ENCODE results near the gene BRD1. TPM values are rescaled to one million over a fixed set of nuclear protein-coding genes. Genes with fewer than 3 reads are reported as not detected.

The BRD1 gene
- polyA plus RNA-seq, 3 donors: 0.61 to 13.8 (median 0.86) TPM

GRCh38 chr22:49765951-49766350 is 61.7 kb downstream of the BRD1 start:
- no peak for DNase-seq
- Histone ChIP-seq H3K9me3 (replicated peaks in 1 of 2; ENCODE audit: control insufficient read depth in 1 of 2, insufficient read depth in 1 of 2, low read length in 2 of 2) (peaks cover 6 to 22% of the 10 kb centered on the region in 2 donors), H3K4me3 (replicated peaks in 1 of 3; ENCODE audit: low read depth in 2 of 3, low read length in 3 of 3) (no peak overlapping the region), H4K20me1 (ENCODE audit: insufficient read depth, low read length) (no peaks in the 10 kb centered on the region), H3K4me2 (replicated peaks; ENCODE audit: extremely low read depth, low read length, poor library complexity, severe bottlenecking) (no peak overlapping the region), H3K27ac (ENCODE audit: low read depth in 1 of 2, low read length in 2 of 2) (no peak overlapping the region), H3K36me3 (replicated peaks in 1 of 2; ENCODE audit: control insufficient read depth in 1 of 2, insufficient read depth in 2 of 2, low read length in 2 of 2) (no peaks in the 10 kb centered on the region), H3K4me1 (ENCODE audit: control insufficient read depth in 1 of 2, insufficient read depth in 2 of 2, low read length in 2 of 2) (peaks cover 5% of the 10 kb centered on the region in 2 donors), H2AFZ (ENCODE audit: insufficient read depth, low read depth, low read length, poor library complexity, severe bottlenecking) (no peak overlapping the region), H3K27me3 (ENCODE audit: control insufficient read depth in 2 of 2, insufficient read depth in 2 of 2, low read length in 2 of 2) (no peaks in the 10 kb centered on the region), H3K79me2 (ENCODE audit: insufficient read depth, low read length) (no peaks in the 10 kb centered on the region), H3K9ac (ENCODE audit: insufficient read depth, low read length, poor library complexity, severe bottlenecking) (no peak overlapping the region)
- 97% methylated on average over 7 of the region's 12 CpGs for WGBS (ENCODE audit: insufficient coverage)
- Mint-ChIP-seq H3K27me3 (ENCODE audit: low read depth in 3 of 3) (peaks cover 3 to 8% (median 4%) of the 10 kb centered on the region in 3 donors), H3K36me3 (no peaks in the 10 kb centered on the region), H3K9me3 (peaks cover 7 to 22% (median 15%) of the 10 kb centered on the region in 7 donors), H3K27ac (no peak overlapping the region), H3K4me1 (peaks cover 8% of the 10 kb centered on the region), H3K4me3 (no peak overlapping the region)
- intact Hi-C loops (cut with micrococcal nuclease): loop anchor here (5.0 kb wide), 1 partner anchor 266 kb away; no protein-coding TSS in a partner anchor
- TF ChIP-seq CTCF (IDR thresholded peaks at IDR 0.05): no peak

GRCh38 chr22:49765091-49765771 is 62.4 kb downstream of the BRD1 start:
- intact Hi-C loops (cut with micrococcal nuclease): loop anchor here (5.0 kb wide), 1 partner anchor 267 kb away; no protein-coding TSS in a partner anchor

More at GRCh38 chr22:49765091-49765771, 62.4 kb downstream of the BRD1 start:
- Histone ChIP-seq H3K4me2 (replicated peaks; ENCODE audit: extremely low read depth, low read length, poor library complexity, severe bottlenecking) (no peak overlapping the region), H3K9ac (ENCODE audit: insufficient read depth, low read length, poor library complexity, severe bottlenecking) (no peak overlapping the region), H3K27ac (ENCODE audit: low read depth in 1 of 2, low read length in 2 of 2) (no peak overlapping the region), H3K27me3 (ENCODE audit: control insufficient read depth in 2 of 2, insufficient read depth in 2 of 2, low read length in 2 of 2) (no peaks in the 10 kb centered on the region), H3K36me3 (replicated peaks in 1 of 2; ENCODE audit: control insufficient read depth in 1 of 2, insufficient read depth in 2 of 2, low read length in 2 of 2) (no peaks in the 10 kb centered on the region), H4K20me1 (ENCODE audit: insufficient read depth, low read length) (no peaks in the 10 kb centered on the region), H3K4me1 (ENCODE audit: control insufficient read depth in 1 of 2, insufficient read depth in 2 of 2, low read length in 2 of 2) (peaks cover 12% of the 10 kb centered on the region in 2 donors), H2AFZ (ENCODE audit: insufficient read depth, low read depth, low read length, poor library complexity, severe bottlenecking) (no peak overlapping the region), H3K4me3 (replicated peaks in 1 of 3; ENCODE audit: low read depth in 2 of 3, low read length in 3 of 3) (no peak overlapping the region), H3K9me3 (replicated peaks in 1 of 2; ENCODE audit: control insufficient read depth in 1 of 2, insufficient read depth in 1 of 2, low read length in 2 of 2) (peaks cover 6 to 22% of the 10 kb centered on the region in 2 donors), H3K79me2 (ENCODE audit: insufficient read depth, low read length) (no peaks in the 10 kb centered on the region)
- TF ChIP-seq CTCF (IDR thresholded peaks at IDR 0.05): no peak
- H3K36me3 Mint-ChIP-seq: no peaks in the 10 kb centered on the region
- peaks cover 1 to 6% (median 1%) of the 10 kb centered on the region in 3 donors for H3K27me3 Mint-ChIP-seq (ENCODE audit: low read depth in 3 of 3)
- 95% methylated on average over 11 of the region's 17 CpGs for WGBS (ENCODE audit: insufficient coverage)
- H3K27ac Mint-ChIP-seq: no peak overlapping the region
- no peak for DNase-seq
- H3K9me3 Mint-ChIP-seq: peaks cover 7 to 22% (median 15%) of the 10 kb centered on the region in 7 donors
- H3K4me1 Mint-ChIP-seq: peaks cover 15% of the 10 kb centered on the region
- H3K4me3 Mint-ChIP-seq: no peak overlapping the region

Measured in CD14-positive monocyte (primary cell).